Smooth muscle cell (in vitro differentiated cells): Measurements from ENCODE around the gene MTA1. TPM values are rescaled to one million over a fixed set of nuclear protein-coding genes. Genes with fewer than 3 reads are reported as not detected.

Experiments used
- DNase-seq: peaks from one replicate; lab custom pipeline; 2025; ENCODE audit not compliant: unreplicated experiment; lab: John Stamatoyannopoulos, UW
- H2AFZ ChIP-seq: fragments of 200-600 bp; sonication (generic); 2 replicates; pipeline ENCODE4 v1.6.0; 2016; ENCODE audit warnings: antibody characterized with exemption, low read depth, mild to moderate bottlenecking
- H3F3A ChIP-seq: fragments of 200-600 bp; sonication (generic); 2 replicates; pipeline ENCODE4 v1.6.0; 2017; ENCODE audit warnings: antibody characterized with exemption, low read depth
- H3K27ac ChIP-seq: fragments of 200-600 bp; sonication (generic); 2 replicates; pipeline ENCODE4 v1.5.1; 2016; ENCODE audit warnings: low read depth, mild to moderate bottlenecking
- H3K27me3 ChIP-seq: fragments of 200-600 bp; sonication (generic); 2 replicates; pipeline ENCODE4 v1.6.1; 2016; ENCODE audit warnings: low read depth, mild to moderate bottlenecking
- H3K36me3 ChIP-seq: fragments of 200-600 bp; sonication (generic); 2 replicates; pipeline ENCODE4 v1.5.1; 2016; ENCODE audit warnings: low read depth
- H3K4me1 ChIP-seq: fragments of 200-600 bp; sonication (generic); 2 replicates; pipeline ENCODE4 v1.5.1; 2016; ENCODE audit warnings: low read depth
- H3K4me2 ChIP-seq: fragments of 200-600 bp; sonication (generic); 2 replicates; pipeline ENCODE4 v1.6.0; 2016; ENCODE audit warnings: mild to moderate bottlenecking
- H3K4me3 ChIP-seq: fragments of 200-600 bp; sonication (generic); 2 replicates; pipeline ENCODE4 v1.5.1; 2016; ENCODE audit warnings: mild to moderate bottlenecking
- H3K79me2 ChIP-seq: fragments of 200-600 bp; sonication (generic); 2 replicates; pipeline ENCODE4 v1.6.0; 2016; ENCODE audit warnings: low read depth, mild to moderate bottlenecking
- H3K9ac ChIP-seq: fragments of 200-600 bp; sonication (generic); 2 replicates; pipeline ENCODE4 v1.6.0; 2016; ENCODE audit warnings: low read depth
- H3K9me3 ChIP-seq: fragments of 200-600 bp; sonication (generic); replicated peaks from 2 replicates; pipeline ENCODE4 v1.5.1; 2016; ENCODE audit warnings: low read depth
- H4K20me1 ChIP-seq: fragments of 200-600 bp; sonication (generic); 2 replicates; pipeline ENCODE4 v1.6.0; 2016; ENCODE audit warnings: low read depth
- WGBS: methylation state at CpG from one replicate; pipeline ENCODE4 v1.1.7; 2016; ENCODE audit warnings: low lambda C conversion rate; 5-methylcytosine and 5-hydroxymethylcytosine counted together
- polyA plus RNA-seq: library from polyadenylated mRNA; unstranded; fragments of >200 nt; fragmentation: Nextera tagmentation; extraction: Ambion mirVana; gene quantifications from 2 replicates; pipeline ENCODE4 v1.2.1, GENCODE V29; 2016
- total RNA-seq: library from RNA; depleted of rRNA; stranded (reverse); fragments of >200 nt; gene quantifications from 2 replicates; pipeline ENCODE4 v1.2.3, GENCODE V29; 2014
- TF ChIP-seq, protein P1 (sequence below): fragments of 200-600 bp; sonication (generic); IDR thresholded peaks from 2 replicates; pipeline ENCODE4 v1.5.1; 2017; ENCODE audit warnings: borderline replicate concordance, mild to moderate bottlenecking, antibody characterized with exemption; ENCODE audit not compliant: insufficient read depth, poor library complexity, severe bottlenecking

MTA1 gene
- total and polyA plus RNA-seq, 2 experiments from 2014 or later = 41.3 to 48.7 TPM

DNA sequence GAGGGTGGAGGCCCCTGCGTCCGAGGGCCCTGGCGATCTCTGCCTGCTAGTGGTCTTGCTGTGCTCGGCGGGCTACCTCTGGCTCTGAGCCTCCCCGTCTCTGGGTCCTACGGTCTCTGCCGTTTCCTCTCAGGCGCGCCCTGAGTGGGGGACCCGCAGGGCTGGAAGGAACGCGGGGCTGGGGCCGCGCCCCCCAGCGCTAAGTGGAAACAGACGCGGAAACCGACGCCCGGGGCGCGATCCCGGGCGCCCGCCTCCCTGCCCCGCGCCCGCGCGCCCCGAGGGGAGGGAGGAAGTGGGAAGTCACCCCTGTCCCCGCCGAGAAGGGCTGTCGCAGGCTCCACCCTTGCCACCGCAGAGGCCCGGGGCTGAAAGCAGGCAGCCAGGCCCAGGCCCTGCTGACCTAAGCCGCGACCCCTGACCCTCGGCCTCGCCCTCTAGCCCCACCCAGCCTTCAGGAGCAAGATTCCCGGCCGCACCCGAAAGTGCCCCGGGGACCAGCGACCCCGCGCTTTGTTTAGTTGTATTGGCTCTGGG is 67.9 kb downstream of the MTA1 start:
- H3K9ac ChIP-seq = no peak overlapping the region
- no peaks in the 10 kb centered on the region for H3K79me2 ChIP-seq
- no peak for DNase-seq
- 48% methylated on average over 44 of the region's 48 CpGs for WGBS
- peak overlapping the region; percentile 69 for H3K4me2 ChIP-seq
- H3K9me3 ChIP-seq = no peaks in the 10 kb centered on the region
- peaks cover 6% of the 10 kb centered on the region for H3K4me1 ChIP-seq
- H2AFZ ChIP-seq = no peak overlapping the region
- no peaks in the 10 kb centered on the region for H3K36me3 ChIP-seq
- TF ChIP-seq, protein P1, sequence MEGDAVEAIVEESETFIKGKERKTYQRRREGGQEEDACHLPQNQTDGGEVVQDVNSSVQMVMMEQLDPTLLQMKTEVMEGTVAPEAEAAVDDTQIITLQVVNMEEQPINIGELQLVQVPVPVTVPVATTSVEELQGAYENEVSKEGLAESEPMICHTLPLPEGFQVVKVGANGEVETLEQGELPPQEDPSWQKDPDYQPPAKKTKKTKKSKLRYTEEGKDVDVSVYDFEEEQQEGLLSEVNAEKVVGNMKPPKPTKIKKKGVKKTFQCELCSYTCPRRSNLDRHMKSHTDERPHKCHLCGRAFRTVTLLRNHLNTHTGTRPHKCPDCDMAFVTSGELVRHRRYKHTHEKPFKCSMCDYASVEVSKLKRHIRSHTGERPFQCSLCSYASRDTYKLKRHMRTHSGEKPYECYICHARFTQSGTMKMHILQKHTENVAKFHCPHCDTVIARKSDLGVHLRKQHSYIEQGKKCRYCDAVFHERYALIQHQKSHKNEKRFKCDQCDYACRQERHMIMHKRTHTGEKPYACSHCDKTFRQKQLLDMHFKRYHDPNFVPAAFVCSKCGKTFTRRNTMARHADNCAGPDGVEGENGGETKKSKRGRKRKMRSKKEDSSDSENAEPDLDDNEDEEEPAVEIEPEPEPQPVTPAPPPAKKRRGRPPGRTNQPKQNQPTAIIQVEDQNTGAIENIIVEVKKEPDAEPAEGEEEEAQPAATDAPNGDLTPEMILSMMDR = no peak
- H3K27me3 ChIP-seq = peaks cover 11% of the 10 kb centered on the region
- peak overlapping the region; percentile 30 for H3K4me3 ChIP-seq
- no peaks in the 10 kb centered on the region for H3F3A ChIP-seq
- H3K27ac ChIP-seq = no peak overlapping the region
- H4K20me1 ChIP-seq = no peaks in the 10 kb centered on the region

DNA sequence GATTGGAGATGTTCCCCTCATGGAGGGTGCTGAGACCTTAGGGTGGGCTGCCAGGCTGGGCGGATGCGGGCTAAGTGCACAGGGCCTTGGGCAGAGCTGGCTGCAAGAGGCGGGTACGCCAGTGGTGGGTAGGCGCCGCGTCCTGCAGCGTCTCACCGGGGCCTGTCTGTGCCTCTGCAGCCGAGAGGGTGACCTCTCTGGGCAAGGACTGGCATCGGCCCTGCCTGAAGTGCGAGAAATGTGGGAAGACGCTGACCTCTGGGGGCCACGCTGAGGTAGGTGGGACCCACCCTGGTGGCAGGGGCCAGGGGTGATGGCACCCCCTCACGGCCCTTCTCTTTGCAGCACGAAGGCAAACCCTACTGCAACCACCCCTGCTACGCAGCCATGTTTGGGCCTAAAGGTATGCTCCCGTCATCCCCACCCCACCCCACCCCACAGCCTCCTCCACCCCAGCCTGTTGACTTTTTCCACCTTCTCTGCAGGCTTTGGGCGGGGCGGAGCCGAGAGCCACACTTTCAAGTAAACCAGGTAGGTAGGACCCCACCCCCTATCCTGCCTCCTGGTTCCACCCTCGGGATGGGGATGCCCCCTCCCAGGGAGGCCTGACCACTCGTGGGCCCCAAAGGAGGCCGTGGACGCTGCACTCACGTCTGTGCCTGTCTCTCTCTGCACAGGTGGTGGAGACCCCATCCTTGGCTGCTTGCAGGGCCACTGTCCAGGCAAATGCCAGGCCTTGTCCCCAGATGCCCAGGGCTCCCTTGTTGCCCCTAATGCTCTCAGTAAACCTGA is 68.6 kb downstream of the MTA1 start:
- H3K36me3 ChIP-seq = no peaks in the 10 kb centered on the region
- H3K27ac ChIP-seq = no peak overlapping the region
- H2AFZ ChIP-seq = no peak overlapping the region
- DNase-seq = no peak
- 95% methylated on average over 22 of the region's 26 CpGs for WGBS
- H4K20me1 ChIP-seq = no peaks in the 10 kb centered on the region
- no peak overlapping the region for H3K9ac ChIP-seq
- H3K79me2 ChIP-seq = no peaks in the 10 kb centered on the region
- peaks cover 11% of the 10 kb centered on the region for H3K27me3 ChIP-seq
- TF ChIP-seq, protein P1 = no peak
- peak overlapping the region; percentile 69 for H3K4me2 ChIP-seq
- no peaks in the 10 kb centered on the region for H3F3A ChIP-seq
- H3K4me1 ChIP-seq = peaks cover 6% of the 10 kb centered on the region
- no peak overlapping the region for H3K4me3 ChIP-seq
- no peaks in the 10 kb centered on the region for H3K9me3 ChIP-seq

DNA sequence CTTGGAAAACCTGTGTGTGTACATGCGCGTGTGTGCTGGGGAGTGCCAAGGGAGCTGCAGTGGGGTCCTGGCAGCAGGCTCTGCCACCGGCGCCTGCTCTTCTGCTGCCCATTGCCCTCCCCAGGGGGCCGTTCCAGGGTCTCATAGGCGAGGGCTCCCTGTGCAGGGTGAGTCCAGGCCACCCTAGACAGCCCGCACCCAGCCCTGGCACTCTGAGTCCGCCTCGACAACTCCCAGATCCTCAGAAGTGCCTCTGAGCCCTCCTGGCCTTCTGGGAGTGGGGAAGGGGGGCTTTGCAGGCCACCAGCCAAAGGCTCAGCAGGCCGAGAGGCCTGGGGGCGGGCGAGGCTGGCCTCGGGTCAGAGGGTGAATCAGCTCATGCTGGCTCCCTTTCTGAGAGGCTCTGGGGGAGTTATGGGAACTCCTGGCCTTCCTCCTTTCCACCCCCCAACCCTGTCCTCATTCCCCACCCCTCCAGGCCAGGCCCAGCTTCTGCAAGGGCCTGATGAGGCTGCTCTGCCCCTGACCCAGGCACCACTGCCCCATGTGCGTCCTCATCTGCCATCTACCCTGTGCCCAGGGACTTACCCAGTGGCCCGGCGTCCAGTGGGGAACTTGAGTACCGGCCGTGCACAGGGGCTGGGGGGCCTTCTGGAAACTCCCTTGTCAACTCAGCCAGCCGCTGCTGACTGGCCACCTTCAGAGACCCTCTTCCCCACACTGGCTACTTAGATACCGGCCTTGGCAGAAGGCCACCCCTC is 69.3 kb downstream of the MTA1 start:
- Histone ChIP-seq H3K4me3 (peak overlapping the region; percentile 76), H3K9ac (no peak overlapping the region), H3K27ac (no peak overlapping the region), H3K4me2 (peak overlapping the region; percentile 99), H3F3A (no peaks in the 10 kb centered on the region), H3K79me2 (no peaks in the 10 kb centered on the region), H3K27me3 (peaks cover 11% of the 10 kb centered on the region), H2AFZ (no peak overlapping the region), H3K36me3 (no peaks in the 10 kb centered on the region), H3K9me3 (no peaks in the 10 kb centered on the region), H3K4me1 (peaks cover 6% of the 10 kb centered on the region), H4K20me1 (no peaks in the 10 kb centered on the region)
- TF ChIP-seq, protein P1 = no peak
- DNase-seq = no peak
- WGBS = 82% methylated on average over 20 of the region's 20 CpGs
